Loucy (cell line): ENCODE data around the gene WBP2.
"Not testable (repeated sequence)": the region's sequence is repeated elsewhere in the genome, so short reads cannot be mapped to it uniquely, and the experiment has no call there.

ENCODE experiments used
- EZH2phosphoT487 ChIP-seq: fragments of 200-600 bp; IDR thresholded peaks from 2 replicates; pipeline ENCODE4 v1.6.1; 2018; ENCODE audit warnings: antibody characterized with exemption, mild to moderate bottlenecking, moderate library complexity, borderline replicate concordance
- TF ChIP-seq, protein P1 (sequence below): fragments of 200-600 bp; sonication (generic); conservative IDR thresholded peaks from 2 replicates; pipeline ENCODE4 v1.5.1; 2014; ENCODE audit warnings: mild to moderate bottlenecking, antibody characterized with exemption, low read length

DNA sequence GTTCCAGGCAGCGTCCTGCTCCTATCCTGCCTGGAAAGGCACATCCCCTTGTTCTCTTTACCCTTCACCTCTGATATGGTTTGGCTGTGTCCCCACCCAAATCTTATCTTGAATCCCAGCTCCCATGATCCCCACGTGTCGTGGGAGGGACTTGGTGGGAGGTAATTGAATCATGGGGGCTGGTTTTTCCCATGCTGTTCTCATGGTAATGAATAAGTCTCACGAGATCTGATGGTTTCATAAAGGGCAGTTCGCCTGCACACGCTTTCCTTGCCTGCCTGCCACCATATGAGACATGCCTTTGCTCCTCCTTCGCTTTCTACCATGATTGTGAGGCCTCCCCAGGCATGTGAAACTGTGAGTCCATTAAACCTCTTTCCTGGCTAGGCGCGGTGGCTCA lies 30.7 kb upstream of the WBP2 start:
- TF ChIP-seq, protein P1, sequence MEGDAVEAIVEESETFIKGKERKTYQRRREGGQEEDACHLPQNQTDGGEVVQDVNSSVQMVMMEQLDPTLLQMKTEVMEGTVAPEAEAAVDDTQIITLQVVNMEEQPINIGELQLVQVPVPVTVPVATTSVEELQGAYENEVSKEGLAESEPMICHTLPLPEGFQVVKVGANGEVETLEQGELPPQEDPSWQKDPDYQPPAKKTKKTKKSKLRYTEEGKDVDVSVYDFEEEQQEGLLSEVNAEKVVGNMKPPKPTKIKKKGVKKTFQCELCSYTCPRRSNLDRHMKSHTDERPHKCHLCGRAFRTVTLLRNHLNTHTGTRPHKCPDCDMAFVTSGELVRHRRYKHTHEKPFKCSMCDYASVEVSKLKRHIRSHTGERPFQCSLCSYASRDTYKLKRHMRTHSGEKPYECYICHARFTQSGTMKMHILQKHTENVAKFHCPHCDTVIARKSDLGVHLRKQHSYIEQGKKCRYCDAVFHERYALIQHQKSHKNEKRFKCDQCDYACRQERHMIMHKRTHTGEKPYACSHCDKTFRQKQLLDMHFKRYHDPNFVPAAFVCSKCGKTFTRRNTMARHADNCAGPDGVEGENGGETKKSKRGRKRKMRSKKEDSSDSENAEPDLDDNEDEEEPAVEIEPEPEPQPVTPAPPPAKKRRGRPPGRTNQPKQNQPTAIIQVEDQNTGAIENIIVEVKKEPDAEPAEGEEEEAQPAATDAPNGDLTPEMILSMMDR, result not testable (repeated sequence)
- not testable (repeated sequence) for TF ChIP-seq EZH2phosphoT487
